HL-60 (cell line): ENCODE measurements around the gene RTL9.

Experiments
- GABPA ChIP-seq: IDR thresholded peaks from 2 replicates; pipeline ENCODE4 v1.6.1; 2012; ENCODE audit warnings: low read depth
- POLR2AphosphoS5 ChIP-seq: IDR thresholded peaks from 2 replicates; pipeline ENCODE4 v1.6.1; 2012; ENCODE audit warnings: low read depth
- SPI1 ChIP-seq: IDR thresholded peaks from 2 replicates; pipeline ENCODE4 v1.6.1; 2012; ENCODE audit warnings: low read depth, mild to moderate bottlenecking, borderline replicate concordance
- TF ChIP-seq, protein P1 (sequence below): IDR thresholded peaks from one replicate; pipeline ENCODE4 v1.5.1; 2011; ENCODE audit warnings: low read length, control low read depth, inconsistent platforms; ENCODE audit not compliant: insufficient read depth
- TF ChIP-seq, protein P2 (sequence below): IDR thresholded peaks from 2 replicates; pipeline ENCODE4 v1.6.1; 2012; ENCODE audit warnings: low read depth; ENCODE audit not compliant: insufficient replicate concordance

GRCh38 chrX:110389570-110389969 lies 30.9 kb downstream of the RTL9 start:
- TF ChIP-seq, protein P1, sequence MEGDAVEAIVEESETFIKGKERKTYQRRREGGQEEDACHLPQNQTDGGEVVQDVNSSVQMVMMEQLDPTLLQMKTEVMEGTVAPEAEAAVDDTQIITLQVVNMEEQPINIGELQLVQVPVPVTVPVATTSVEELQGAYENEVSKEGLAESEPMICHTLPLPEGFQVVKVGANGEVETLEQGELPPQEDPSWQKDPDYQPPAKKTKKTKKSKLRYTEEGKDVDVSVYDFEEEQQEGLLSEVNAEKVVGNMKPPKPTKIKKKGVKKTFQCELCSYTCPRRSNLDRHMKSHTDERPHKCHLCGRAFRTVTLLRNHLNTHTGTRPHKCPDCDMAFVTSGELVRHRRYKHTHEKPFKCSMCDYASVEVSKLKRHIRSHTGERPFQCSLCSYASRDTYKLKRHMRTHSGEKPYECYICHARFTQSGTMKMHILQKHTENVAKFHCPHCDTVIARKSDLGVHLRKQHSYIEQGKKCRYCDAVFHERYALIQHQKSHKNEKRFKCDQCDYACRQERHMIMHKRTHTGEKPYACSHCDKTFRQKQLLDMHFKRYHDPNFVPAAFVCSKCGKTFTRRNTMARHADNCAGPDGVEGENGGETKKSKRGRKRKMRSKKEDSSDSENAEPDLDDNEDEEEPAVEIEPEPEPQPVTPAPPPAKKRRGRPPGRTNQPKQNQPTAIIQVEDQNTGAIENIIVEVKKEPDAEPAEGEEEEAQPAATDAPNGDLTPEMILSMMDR: no peak
- TF ChIP-seq POLR2AphosphoS5: no peak
- TF ChIP-seq, protein P2, sequence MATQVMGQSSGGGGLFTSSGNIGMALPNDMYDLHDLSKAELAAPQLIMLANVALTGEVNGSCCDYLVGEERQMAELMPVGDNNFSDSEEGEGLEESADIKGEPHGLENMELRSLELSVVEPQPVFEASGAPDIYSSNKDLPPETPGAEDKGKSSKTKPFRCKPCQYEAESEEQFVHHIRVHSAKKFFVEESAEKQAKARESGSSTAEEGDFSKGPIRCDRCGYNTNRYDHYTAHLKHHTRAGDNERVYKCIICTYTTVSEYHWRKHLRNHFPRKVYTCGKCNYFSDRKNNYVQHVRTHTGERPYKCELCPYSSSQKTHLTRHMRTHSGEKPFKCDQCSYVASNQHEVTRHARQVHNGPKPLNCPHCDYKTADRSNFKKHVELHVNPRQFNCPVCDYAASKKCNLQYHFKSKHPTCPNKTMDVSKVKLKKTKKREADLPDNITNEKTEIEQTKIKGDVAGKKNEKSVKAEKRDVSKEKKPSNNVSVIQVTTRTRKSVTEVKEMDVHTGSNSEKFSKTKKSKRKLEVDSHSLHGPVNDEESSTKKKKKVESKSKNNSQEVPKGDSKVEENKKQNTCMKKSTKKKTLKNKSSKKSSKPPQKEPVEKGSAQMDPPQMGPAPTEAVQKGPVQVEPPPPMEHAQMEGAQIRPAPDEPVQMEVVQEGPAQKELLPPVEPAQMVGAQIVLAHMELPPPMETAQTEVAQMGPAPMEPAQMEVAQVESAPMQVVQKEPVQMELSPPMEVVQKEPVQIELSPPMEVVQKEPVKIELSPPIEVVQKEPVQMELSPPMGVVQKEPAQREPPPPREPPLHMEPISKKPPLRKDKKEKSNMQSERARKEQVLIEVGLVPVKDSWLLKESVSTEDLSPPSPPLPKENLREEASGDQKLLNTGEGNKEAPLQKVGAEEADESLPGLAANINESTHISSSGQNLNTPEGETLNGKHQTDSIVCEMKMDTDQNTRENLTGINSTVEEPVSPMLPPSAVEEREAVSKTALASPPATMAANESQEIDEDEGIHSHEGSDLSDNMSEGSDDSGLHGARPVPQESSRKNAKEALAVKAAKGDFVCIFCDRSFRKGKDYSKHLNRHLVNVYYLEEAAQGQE: no peak
- no peak for TF ChIP-seq GABPA
- no peak for TF ChIP-seq SPI1
